Hepatocyte (in vitro differentiated cells): ENCODE results near the gene OTOG. TPM values are rescaled to one million over a fixed set of nuclear protein-coding genes. Genes with fewer than 3 reads are reported as not detected.

Source experiments
- DNase-seq: peaks from one replicate; pipeline ENCODE4 v3.0.0-alpha.2; 2016; ENCODE audit warnings: low spot score
- H2AFZ ChIP-seq: fragments of 200-600 bp; sonication (generic); 2 replicates; pipeline ENCODE4 v1.6.0; 2016; ENCODE audit warnings: antibody characterized with exemption, mild to moderate bottlenecking
- H3K27ac ChIP-seq: fragments of 200-600 bp; sonication (generic); 2 replicates; pipeline ENCODE4 v1.5.1; 2016; ENCODE audit warnings: mild to moderate bottlenecking
- H3K27me3 ChIP-seq: fragments of 200-600 bp; sonication (generic); 2 replicates; pipeline ENCODE4 v1.6.1; 2016
- H3K36me3 ChIP-seq: fragments of 200-600 bp; sonication (generic); replicated peaks from 2 replicates; pipeline ENCODE4 v1.5.1; 2016; ENCODE audit warnings: low read depth; ENCODE audit not compliant: insufficient read depth
- H3K4me1 ChIP-seq: fragments of 200-600 bp; sonication (generic); 2 replicates; pipeline ENCODE4 v1.5.1; 2016; ENCODE audit warnings: mild to moderate bottlenecking, moderate library complexity; ENCODE audit not compliant: insufficient read depth
- H3K4me2 ChIP-seq: fragments of 200-600 bp; sonication (generic); 2 replicates; pipeline ENCODE4 v1.6.0; 2016
- H3K4me3 ChIP-seq: fragments of 200-600 bp; sonication (generic); 2 replicates; pipeline ENCODE4 v1.5.1; 2016; ENCODE audit warnings: mild to moderate bottlenecking
- H3K79me2 ChIP-seq: fragments of 200-600 bp; sonication (generic); 2 replicates; pipeline ENCODE4 v1.6.0; 2017; ENCODE audit warnings: mild to moderate bottlenecking
- H3K9me2 ChIP-seq: fragments of 200-600 bp; sonication (generic); replicated peaks from 2 replicates; pipeline ENCODE4 v1.6.0; 2017; ENCODE audit warnings: mild to moderate bottlenecking; ENCODE audit not compliant: insufficient read depth
- H3K9me3 ChIP-seq: fragments of 200-600 bp; sonication (generic); 2 replicates; pipeline ENCODE4 v1.5.1; 2016; ENCODE audit warnings: low read depth, mild to moderate bottlenecking
- H4K20me1 ChIP-seq: fragments of 200-600 bp; sonication (generic); 2 replicates; pipeline ENCODE4 v1.6.0; 2016; ENCODE audit warnings: mild to moderate bottlenecking; ENCODE audit not compliant: insufficient read depth, poor library complexity, severe bottlenecking
- CTCF ChIP-seq: fragments of 200-600 bp; sonication (generic); IDR thresholded peaks from 2 replicates; pipeline ENCODE4 v1.5.1; 2016; ENCODE audit warnings: antibody characterized with exemption, mild to moderate bottlenecking; ENCODE audit not compliant: poor library complexity
- EZH2 ChIP-seq: fragments of 200-600 bp; sonication (generic); IDR thresholded peaks from 2 replicates; pipeline ENCODE4 v1.6.1; 2016; ENCODE audit warnings: antibody characterized with exemption, mild to moderate bottlenecking, borderline replicate concordance
- EZH2phosphoT487 ChIP-seq: fragments of 200-600 bp; sonication (generic); IDR thresholded peaks from one replicate; pipeline ENCODE4 v1.6.1; 2018; ENCODE audit warnings: antibody characterized with exemption, mild to moderate bottlenecking, low read depth, moderate library complexity; ENCODE audit not compliant: unreplicated experiment, severe bottlenecking
- WGBS: methylation state at CpG from one replicate; pipeline ENCODE4 v1.1.6; 2016; ENCODE audit warnings: low lambda C conversion rate; ENCODE audit errors: missing lambda C conversion rate; 5-methylcytosine and 5-hydroxymethylcytosine counted together
- polyA plus RNA-seq: library from polyadenylated mRNA; unstranded; fragments of >200 nt; fragmentation: Nextera tagmentation; extraction: Ambion mirVana; gene quantifications from 2 replicates; pipeline ENCODE4 v1.2.1, GENCODE V29; 2016
- total RNA-seq: library from RNA; depleted of rRNA; stranded (reverse); fragments of >200 nt; gene quantifications from 2 replicates; pipeline ENCODE4 v1.2.3, GENCODE V29; 2014

Gene OTOG
- total and polyA plus RNA-seq, 2 experiments from 2014 or later, result 0.27 to 2.0 TPM

DNA sequence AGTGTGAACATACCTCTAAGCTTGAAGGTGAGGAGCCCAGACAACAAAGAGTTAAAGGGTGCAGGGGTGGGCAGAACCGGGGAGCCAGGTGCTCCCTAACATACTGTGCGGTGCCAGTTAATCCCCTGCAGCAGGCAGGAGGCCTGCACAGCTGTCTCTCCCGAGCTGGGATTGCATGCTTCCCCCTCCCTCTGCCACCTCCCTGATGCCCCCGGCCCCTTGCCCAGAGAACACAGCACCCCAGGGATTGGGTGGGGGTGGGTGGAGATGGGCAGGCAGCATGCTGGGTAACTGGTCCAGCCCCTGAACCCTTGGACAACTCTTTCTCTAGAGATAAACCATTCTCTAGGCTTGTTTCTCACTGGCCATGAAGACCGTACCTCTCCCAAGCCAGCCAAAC, 104.6 kb downstream of the OTOG start:
- no peak overlapping the region for H2AFZ ChIP-seq
- H3K27ac ChIP-seq, result no peak overlapping the region
- DNase-seq, result no peak
- no peaks in the 10 kb centered on the region for H3K36me3 ChIP-seq
- no peaks in the 10 kb centered on the region for H3K4me1 ChIP-seq
- 47% methylated on average over 3 of the region's 5 CpGs for WGBS
- H3K27me3 ChIP-seq, result peaks cover 7% of the 10 kb centered on the region
- H3K9me2 ChIP-seq, result no peaks in the 10 kb centered on the region
- H3K79me2 ChIP-seq, result no peaks in the 10 kb centered on the region
- peaks cover 2% of the 10 kb centered on the region for H3K9me3 ChIP-seq
- TF ChIP-seq EZH2, result no peak
- TF ChIP-seq EZH2phosphoT487, result no peak
- TF ChIP-seq CTCF, result no peak
- no peak overlapping the region for H3K4me2 ChIP-seq
- H4K20me1 ChIP-seq, result no peaks in the 10 kb centered on the region
- no peak overlapping the region for H3K4me3 ChIP-seq

DNA sequence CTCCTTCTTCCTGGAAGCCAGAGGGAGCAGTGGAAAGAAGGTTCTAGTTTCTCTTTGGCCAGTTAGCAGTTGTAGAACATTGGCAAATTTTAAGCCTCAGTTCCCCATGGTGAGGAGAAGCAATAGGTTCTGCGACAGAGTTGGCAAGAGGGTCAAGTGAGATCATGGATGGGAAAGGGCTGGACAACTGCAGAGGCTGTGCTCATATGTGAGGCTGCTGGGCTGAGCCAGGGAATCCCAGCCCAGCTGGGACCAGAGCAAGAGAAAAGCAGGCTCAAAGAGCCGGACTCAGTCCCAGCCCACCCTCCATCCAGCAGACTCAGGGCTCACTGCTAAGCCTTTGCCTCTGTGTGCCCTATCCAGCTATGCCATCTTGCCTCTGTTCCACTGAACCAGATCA, 105.5 kb downstream of the OTOG start:
- H3K79me2 ChIP-seq, result no peaks in the 10 kb centered on the region
- H3K27me3 ChIP-seq, result peaks cover 11% of the 10 kb centered on the region
- H3K4me2 ChIP-seq, result no peak overlapping the region
- no peak overlapping the region for H3K27ac ChIP-seq
- no peak overlapping the region for H3K4me3 ChIP-seq
- H3K9me3 ChIP-seq, result peaks cover 2% of the 10 kb centered on the region
- H3K36me3 ChIP-seq, result no peaks in the 10 kb centered on the region
- H2AFZ ChIP-seq, result no peak overlapping the region
- 86% methylated on average over 2 of the region's 2 CpGs for WGBS
- DNase-seq, result no peak
- no peaks in the 10 kb centered on the region for H4K20me1 ChIP-seq
- H3K4me1 ChIP-seq, result no peaks in the 10 kb centered on the region
- TF ChIP-seq EZH2 (no peak), CTCF (no peak), EZH2phosphoT487 (no peak)
- no peaks in the 10 kb centered on the region for H3K9me2 ChIP-seq

- peaks cover 2% of the 10 kb centered on the region for H3K9me3 ChIP-seq
- H4K20me1 ChIP-seq, result no peaks in the 10 kb centered on the region
- H2AFZ ChIP-seq, result no peak overlapping the region
- no peaks in the 10 kb centered on the region for H3K9me2 ChIP-seq
- DNase-seq, result no peak
- no peaks in the 10 kb centered on the region for H3K79me2 ChIP-seq
- H3K4me2 ChIP-seq, result no peak overlapping the region
- no peak for TF ChIP-seq EZH2phosphoT487
- TF ChIP-seq EZH2, result no peak
- no peak for TF ChIP-seq CTCF
- no peaks in the 10 kb centered on the region for H3K4me1 ChIP-seq
- 84% methylated on average over 10 of the region's 10 CpGs for WGBS
- H3K4me3 ChIP-seq, result no peak overlapping the region
- no peak overlapping the region for H3K27ac ChIP-seq
- H3K27me3 ChIP-seq, result peaks cover 15% of the 10 kb centered on the region
- no peaks in the 10 kb centered on the region for H3K36me3 ChIP-seq
Observed at GRCh38 chr11:17653611-17654010, 106.6 kb downstream of the OTOG start.

GRCh38 chr11:17655682-17656081, 108.6 kb downstream of the OTOG start:
- Histone ChIP-seq H3K79me2 (no peaks in the 10 kb centered on the region), H3K36me3 (no peaks in the 10 kb centered on the region), H3K27ac (no peak overlapping the region), H3K9me2 (no peaks in the 10 kb centered on the region), H3K9me3 (peaks cover 2% of the 10 kb centered on the region), H2AFZ (no peak overlapping the region), H3K27me3 (peaks cover 15% of the 10 kb centered on the region), H3K4me1 (no peaks in the 10 kb centered on the region), H4K20me1 (no peaks in the 10 kb centered on the region), H3K4me2 (no peak overlapping the region), H3K4me3 (no peak overlapping the region)
- DNase-seq, result no peak
- TF ChIP-seq EZH2phosphoT487, result no peak
- TF ChIP-seq EZH2, result no peak
- WGBS, result 70% methylated on average over 2 of the region's 2 CpGs
